PC-3 (cell line): Measurements from ENCODE around the gene LRRC8A. TPM values are rescaled to one million over a fixed set of nuclear protein-coding genes. Genes with fewer than 3 reads are reported as not detected.

ENCODE experiments used
- ATAC-seq: fragments of 200-7000 bp; cut with Tn5 transposase; 2 replicates; pipeline ENCODE4 v1.9.1; 2020; ENCODE audit warnings: mild to moderate bottlenecking, moderate library complexity
- BruUV-seq: library from RNA; stranded (reverse); fragments of 400-500 nt; replicated peaks from 2 replicates; lab custom pipeline; 2021; lab: Mats Ljungman, UMichigan
- CTCF ChIA-PET: fragments of 300-600 bp; sonication (Branson Sonifier 250); formaldehyde crosslinking; loops from one replicate; lab custom pipeline; 2022; ENCODE audit warnings: antibody characterized with exemption; lab: Charles Lee
- POLR2A ChIA-PET: fragments of 300-600 bp; sonication (Branson Sonifier 250); formaldehyde crosslinking; loops from one replicate; lab custom pipeline; 2022; ENCODE audit warnings: antibody characterized with exemption; ENCODE audit not compliant: unreplicated experiment; lab: Charles Lee
- DNase-seq: peaks from one replicate; pipeline ENCODE4 v3.0.0-alpha.2; 2015
- H2AFZ ChIP-seq: fragments of 300-600 bp; sonication (generic); 2 replicates; pipeline ENCODE4 v1.6.0; 2016; ENCODE audit warnings: antibody characterized with exemption, low read length
- H3F3A ChIP-seq: fragments of 300-600 bp; sonication (generic); one replicate; pipeline ENCODE4 v1.6.0; 2017; ENCODE audit warnings: antibody characterized with exemption, low read length, control low read depth, mild to moderate bottlenecking; ENCODE audit not compliant: unreplicated experiment
- H3K27ac ChIP-seq: fragments of 300-600 bp; sonication (generic); 2 replicates; pipeline ENCODE4 v1.5.1; 2016; ENCODE audit warnings: mild to moderate bottlenecking, low read length
- H3K27me3 ChIP-seq: fragments of 300-600 bp; sonication (generic); 2 replicates; pipeline ENCODE4 v1.6.1; 2016; ENCODE audit warnings: low read length, mixed read lengths
- H3K36me3 ChIP-seq: fragments of 300-600 bp; sonication (generic); 2 replicates; pipeline ENCODE4 v1.6.1; 2016; ENCODE audit warnings: low read depth, mixed run types, low read length, mixed read lengths
- H3K4me1 ChIP-seq: fragments of 300-600 bp; sonication (generic); 2 replicates; pipeline ENCODE4 v1.5.1; 2016; ENCODE audit warnings: low read length; ENCODE audit not compliant: insufficient read depth
- H3K4me2 ChIP-seq: fragments of 300-600 bp; sonication (generic); 2 replicates; pipeline ENCODE4 v1.6.0; 2016; ENCODE audit warnings: low read length
- H3K4me3 ChIP-seq: fragments of 300-600 bp; sonication (generic); 2 replicates; pipeline ENCODE4 v1.5.1; 2016; ENCODE audit warnings: mild to moderate bottlenecking, low read length, mixed read lengths
- H3K79me2 ChIP-seq: fragments of 300-600 bp; sonication (generic); 2 replicates; pipeline ENCODE4 v1.6.1; 2017; ENCODE audit warnings: low read length, mixed read lengths
- H3K9ac ChIP-seq: fragments of 300-600 bp; sonication (generic); 2 replicates; pipeline ENCODE4 v1.6.0; 2016; ENCODE audit warnings: mild to moderate bottlenecking, low read length
- H3K9me2 ChIP-seq: fragments of 300-600 bp; sonication (generic); replicated peaks from 2 replicates; pipeline ENCODE4 v1.6.1; 2016; ENCODE audit warnings: mixed run types, low read length, mixed read lengths
- H3K9me3 ChIP-seq: fragments of 300-600 bp; sonication (generic); 2 replicates; pipeline ENCODE4 v1.6.1; 2016; ENCODE audit warnings: low read length, mixed read lengths
- H4K20me1 ChIP-seq: fragments of 300-600 bp; sonication (generic); 2 replicates; pipeline ENCODE4 v1.6.1; 2016; ENCODE audit warnings: low read length, mixed read lengths
- EZH2 ChIP-seq: fragments of 300-600 bp; sonication (generic); IDR thresholded peaks from one replicate; pipeline ENCODE4 v1.6.1; 2017; ENCODE audit warnings: antibody characterized with exemption, mild to moderate bottlenecking, low read length; ENCODE audit not compliant: unreplicated experiment
- EZH2phosphoT487 ChIP-seq: fragments of 300-600 bp; sonication (generic); IDR thresholded peaks from 2 replicates; pipeline ENCODE4 v1.6.1; 2018; ENCODE audit warnings: mild to moderate bottlenecking, antibody characterized with exemption, low read length, borderline replicate concordance
- intact Hi-C: fragments of 100-400 bp; cut with micrococcal nuclease; formaldehyde crosslinking; loops from 2 replicates; pipeline ENCODE4 v1.9.0; 2023
- total RNA-seq: library from RNA; depleted of rRNA; stranded (reverse); fragments of >200 nt; gene quantifications from 2 replicates; pipeline ENCODE4 v1.2.3, GENCODE V29; 2014
- TF ChIP-seq, protein P1 (sequence below): fragments of 300-600 bp; sonication (generic); conservative IDR thresholded peaks from 2 replicates; pipeline ENCODE4 v1.5.1; 2017; ENCODE audit warnings: antibody characterized with exemption, low read depth, mild to moderate bottlenecking, low read length

Gene LRRC8A
- total RNA-seq, 1 experiment from 2014 or later = 65.5 TPM

DNA sequence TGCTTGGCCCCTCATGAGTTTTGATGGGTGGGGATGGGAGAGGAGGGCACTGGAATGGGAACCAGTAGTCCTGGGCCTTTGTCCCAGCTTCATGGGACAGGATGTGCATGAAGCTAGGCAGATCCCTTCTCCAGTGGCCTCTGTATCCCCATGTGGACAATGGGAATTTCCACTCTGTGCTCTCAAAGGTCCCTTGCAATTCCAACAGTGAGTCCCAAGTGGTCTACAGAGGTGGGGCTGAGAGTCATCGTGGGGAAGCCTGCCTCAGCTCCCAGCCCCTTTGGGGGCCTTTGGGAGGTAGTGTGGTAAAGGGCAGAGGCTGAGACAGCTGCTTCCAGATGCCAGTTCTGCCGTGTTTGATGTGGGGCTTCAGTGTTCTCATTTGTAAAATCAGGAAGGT lies 37.0 kb downstream of the LRRC8A start:
- Histone ChIP-seq H2AFZ (no peak overlapping the region), H3K4me2 (no peak overlapping the region), H3K36me3 (peaks cover 19% of the 10 kb centered on the region), H3K27me3 (no peaks in the 10 kb centered on the region), H3F3A (no peaks in the 10 kb centered on the region), H3K27ac (no peak overlapping the region), H4K20me1 (no peaks in the 10 kb centered on the region), H3K9me3 (no peaks in the 10 kb centered on the region), H3K4me3 (no peak overlapping the region), H3K79me2 (peaks cover 24% of the 10 kb centered on the region), H3K9ac (no peak overlapping the region), H3K4me1 (peaks cover 25% of the 10 kb centered on the region), H3K9me2 (no peaks in the 10 kb centered on the region)
- ATAC-seq (no peak), DNase-seq (no peak)
- POLR2A ChIA-PET = no interaction called here
- TF ChIP-seq EZH2phosphoT487 = no peak
- TF ChIP-seq, protein P1, sequence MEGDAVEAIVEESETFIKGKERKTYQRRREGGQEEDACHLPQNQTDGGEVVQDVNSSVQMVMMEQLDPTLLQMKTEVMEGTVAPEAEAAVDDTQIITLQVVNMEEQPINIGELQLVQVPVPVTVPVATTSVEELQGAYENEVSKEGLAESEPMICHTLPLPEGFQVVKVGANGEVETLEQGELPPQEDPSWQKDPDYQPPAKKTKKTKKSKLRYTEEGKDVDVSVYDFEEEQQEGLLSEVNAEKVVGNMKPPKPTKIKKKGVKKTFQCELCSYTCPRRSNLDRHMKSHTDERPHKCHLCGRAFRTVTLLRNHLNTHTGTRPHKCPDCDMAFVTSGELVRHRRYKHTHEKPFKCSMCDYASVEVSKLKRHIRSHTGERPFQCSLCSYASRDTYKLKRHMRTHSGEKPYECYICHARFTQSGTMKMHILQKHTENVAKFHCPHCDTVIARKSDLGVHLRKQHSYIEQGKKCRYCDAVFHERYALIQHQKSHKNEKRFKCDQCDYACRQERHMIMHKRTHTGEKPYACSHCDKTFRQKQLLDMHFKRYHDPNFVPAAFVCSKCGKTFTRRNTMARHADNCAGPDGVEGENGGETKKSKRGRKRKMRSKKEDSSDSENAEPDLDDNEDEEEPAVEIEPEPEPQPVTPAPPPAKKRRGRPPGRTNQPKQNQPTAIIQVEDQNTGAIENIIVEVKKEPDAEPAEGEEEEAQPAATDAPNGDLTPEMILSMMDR = no peak
- TF ChIP-seq EZH2 = no peak
- CTCF ChIA-PET = interaction anchor here (0.6 kb wide), 1 partner anchor 498 kb away, joined by 4 read pairs; the partner anchor contains the start of gene CERCAM
- no TSS peak for BruUV-seq
- intact Hi-C loops = loop anchor here (5.0 kb wide), 1 partner anchor 37 kb away; the partner anchor contains the start of genes KYAT1 and LRRC8A

DNA sequence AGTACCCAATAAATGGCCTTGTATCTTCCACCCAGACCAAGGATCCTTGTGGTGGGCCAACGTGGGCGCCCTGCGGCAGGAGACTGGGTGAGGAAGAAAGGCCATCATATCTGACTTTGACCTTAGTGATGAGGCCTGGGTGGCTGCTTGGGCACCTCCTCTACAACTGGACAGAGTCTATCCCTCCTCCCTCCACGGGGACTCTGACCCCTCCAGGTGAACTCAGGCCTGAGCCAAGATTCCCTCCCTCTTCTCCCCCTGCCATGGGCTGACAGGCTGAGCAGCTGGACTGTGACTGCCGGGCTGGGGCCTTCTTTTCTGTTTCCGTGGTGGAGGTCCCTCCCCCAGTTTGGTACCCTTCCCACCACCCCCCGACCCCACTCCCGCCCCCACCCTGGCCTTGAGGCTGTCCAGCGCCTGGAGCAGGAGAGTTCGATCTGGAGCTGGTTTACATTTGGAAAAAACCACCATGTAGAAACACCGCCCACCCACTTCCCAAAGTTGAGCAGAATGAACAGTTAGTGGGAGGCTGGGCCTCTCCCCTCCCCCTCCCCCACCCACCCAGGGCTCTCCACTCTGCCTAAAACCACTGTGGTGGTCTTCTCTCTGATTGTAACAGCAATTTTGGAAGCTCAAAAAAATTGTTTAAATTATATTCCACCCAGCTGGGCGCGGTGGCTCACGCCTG lies 37.6 kb downstream of the LRRC8A start:
- peaks cover 18% of the 10 kb centered on the region for H3K79me2 ChIP-seq
- intact Hi-C loops = loop anchor here (5.0 kb wide), 1 partner anchor 37 kb away; the partner anchor contains the start of genes KYAT1 and LRRC8A
- no peak overlapping the region for H2AFZ ChIP-seq
- peaks cover 19% of the 10 kb centered on the region for H3K36me3 ChIP-seq
- no peak overlapping the region for H3K27ac ChIP-seq
- BruUV-seq = no TSS peak
- H3K9ac ChIP-seq = no peak overlapping the region
- POLR2A ChIA-PET = no interaction called here
- H4K20me1 ChIP-seq = no peaks in the 10 kb centered on the region
- no peaks in the 10 kb centered on the region for H3F3A ChIP-seq
- H3K9me3 ChIP-seq = no peaks in the 10 kb centered on the region
- H3K27me3 ChIP-seq = no peaks in the 10 kb centered on the region
- TF ChIP-seq, protein P1 = no peak
- TF ChIP-seq EZH2 (no peak), EZH2phosphoT487 (no peak)
- H3K4me2 ChIP-seq = no peak overlapping the region
- H3K4me1 ChIP-seq = peaks cover 25% of the 10 kb centered on the region
- H3K4me3 ChIP-seq = no peak overlapping the region
- CTCF ChIA-PET = interaction anchor here (0.6 kb wide), 1 partner anchor 31 kb away, joined by 4 read pairs; no protein-coding TSS in a partner anchor
- no peak for ATAC-seq
- no peak for DNase-seq
- no peaks in the 10 kb centered on the region for H3K9me2 ChIP-seq
